ENCODE results near the gene DNASE1. TPM values are rescaled to one million over a fixed set of nuclear protein-coding genes. Genes with fewer than 3 reads are reported as not detected.

Gene DNASE1
- polyA plus RNA-seq, 1 experiment, result 10.9 TPM

GRCh38 chr16:3669082-3669481, 14.6 kb downstream of the DNASE1 start:
- DNase-seq (ENCODE audit: low read depth), result no peak
- no peak overlapping the region for H3K4me3 ChIP-seq (ENCODE audit: low read depth, low read length)
- TF ChIP-seq, protein P1, sequence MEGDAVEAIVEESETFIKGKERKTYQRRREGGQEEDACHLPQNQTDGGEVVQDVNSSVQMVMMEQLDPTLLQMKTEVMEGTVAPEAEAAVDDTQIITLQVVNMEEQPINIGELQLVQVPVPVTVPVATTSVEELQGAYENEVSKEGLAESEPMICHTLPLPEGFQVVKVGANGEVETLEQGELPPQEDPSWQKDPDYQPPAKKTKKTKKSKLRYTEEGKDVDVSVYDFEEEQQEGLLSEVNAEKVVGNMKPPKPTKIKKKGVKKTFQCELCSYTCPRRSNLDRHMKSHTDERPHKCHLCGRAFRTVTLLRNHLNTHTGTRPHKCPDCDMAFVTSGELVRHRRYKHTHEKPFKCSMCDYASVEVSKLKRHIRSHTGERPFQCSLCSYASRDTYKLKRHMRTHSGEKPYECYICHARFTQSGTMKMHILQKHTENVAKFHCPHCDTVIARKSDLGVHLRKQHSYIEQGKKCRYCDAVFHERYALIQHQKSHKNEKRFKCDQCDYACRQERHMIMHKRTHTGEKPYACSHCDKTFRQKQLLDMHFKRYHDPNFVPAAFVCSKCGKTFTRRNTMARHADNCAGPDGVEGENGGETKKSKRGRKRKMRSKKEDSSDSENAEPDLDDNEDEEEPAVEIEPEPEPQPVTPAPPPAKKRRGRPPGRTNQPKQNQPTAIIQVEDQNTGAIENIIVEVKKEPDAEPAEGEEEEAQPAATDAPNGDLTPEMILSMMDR (IDR thresholded peaks at IDR 0.05; ENCODE audit: insufficient read depth, low read depth, low read length), result no peak
- peaks cover 28% of the 10 kb centered on the region for H3K36me3 ChIP-seq (ENCODE audit: control insufficient read depth, insufficient read depth, low read length)
- CTCF ChIA-PET, result no interaction called here
- POLR2A ChIA-PET, result no interaction called here
- no peaks in the 10 kb centered on the region for H3K27me3 ChIP-seq (ENCODE audit: control insufficient read depth, insufficient read depth, low read length)

GRCh38 chr16:3670711-3671110, 16.2 kb downstream of the DNASE1 start:
- ChIA-PET POLR2A (no interaction called here), CTCF (interaction anchor here (0.8 kb wide), 1 partner anchor 12 kb away, joined by 3 read pairs; no protein-coding TSS in a partner anchor)
- TF ChIP-seq, protein P1 (IDR thresholded peaks at IDR 0.05; ENCODE audit: insufficient read depth, low read depth, low read length), result no peak
- Histone ChIP-seq H3K27me3 (ENCODE audit: control insufficient read depth, insufficient read depth, low read length) (no peaks in the 10 kb centered on the region), H3K4me3 (ENCODE audit: low read depth, low read length) (no peak overlapping the region), H3K36me3 (ENCODE audit: control insufficient read depth, insufficient read depth, low read length) (peaks cover 37% of the 10 kb centered on the region)
- no peak for DNase-seq (ENCODE audit: low read depth)

DNA sequence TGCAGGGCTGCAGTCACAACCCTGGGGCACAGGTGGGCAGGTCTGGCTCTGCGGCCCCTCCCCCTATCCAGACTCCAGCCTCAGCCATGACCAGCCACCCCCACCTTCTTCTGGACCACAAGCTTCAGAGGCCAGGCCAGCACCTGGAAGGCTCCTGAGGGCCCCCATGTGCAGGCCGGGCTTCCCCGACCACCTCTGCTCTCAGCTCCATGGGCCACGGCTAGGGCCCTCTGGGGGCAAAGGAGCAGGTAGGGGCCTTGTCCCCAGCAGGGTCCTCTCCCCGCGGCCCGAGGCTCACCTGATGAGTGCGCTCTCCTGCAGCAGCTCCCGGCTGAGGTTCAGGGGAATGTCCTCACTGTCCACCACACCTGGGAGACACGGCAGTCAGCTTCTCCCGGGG, 16.9 kb downstream of the DNASE1 start:
- ChIA-PET POLR2A (no interaction called here), CTCF (interaction anchor here (0.8 to 1.1 kb wide), 2 partner anchors 12 to 13 kb away, joined by 3 read pairs; no protein-coding TSS in a partner anchor)
- no peak for DNase-seq (ENCODE audit: low read depth)
- TF ChIP-seq, protein P1 (IDR thresholded peaks at IDR 0.05; ENCODE audit: insufficient read depth, low read depth, low read length), result no peak
- Histone ChIP-seq H3K4me3 (ENCODE audit: low read depth, low read length) (no peak overlapping the region), H3K36me3 (ENCODE audit: control insufficient read depth, insufficient read depth, low read length) (peaks cover 39% of the 10 kb centered on the region), H3K27me3 (ENCODE audit: control insufficient read depth, insufficient read depth, low read length) (no peaks in the 10 kb centered on the region)

DNA sequence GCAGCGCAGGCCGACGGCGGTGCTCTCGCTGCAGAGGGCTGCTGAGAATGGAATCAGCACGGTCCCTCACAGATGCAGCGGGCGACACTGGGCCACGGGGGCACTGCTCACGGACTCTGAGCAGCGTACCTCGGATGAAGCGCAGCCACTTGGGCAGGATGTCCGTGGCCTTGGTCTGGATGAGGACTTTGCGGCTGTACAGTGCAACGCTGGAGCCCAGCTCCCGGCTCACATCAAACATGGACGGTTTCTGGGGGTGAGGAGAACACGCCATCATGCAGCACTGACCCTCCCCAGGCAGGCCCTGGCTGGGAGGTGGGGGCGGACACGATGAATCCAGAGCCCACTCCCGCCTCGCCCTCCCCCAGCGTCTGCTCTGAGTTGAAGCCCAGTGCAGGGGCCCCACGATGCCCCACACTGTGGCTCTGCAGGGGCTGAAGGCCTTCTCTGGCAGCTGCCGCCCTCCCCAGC, 18.1 kb downstream of the DNASE1 start:
- H3K27me3 ChIP-seq (ENCODE audit: control insufficient read depth, insufficient read depth, low read length), result no peaks in the 10 kb centered on the region
- no peak for DNase-seq (ENCODE audit: low read depth)
- TF ChIP-seq, protein P1 (IDR thresholded peaks at IDR 0.05; ENCODE audit: insufficient read depth, low read depth, low read length), result no peak
- peaks cover 35% of the 10 kb centered on the region for H3K36me3 ChIP-seq (ENCODE audit: control insufficient read depth, insufficient read depth, low read length)
- no peak overlapping the region for H3K4me3 ChIP-seq (ENCODE audit: low read depth, low read length)
- ChIA-PET CTCF (no interaction called here), POLR2A (no interaction called here)

- TF ChIP-seq, protein P1 (IDR thresholded peaks at IDR 0.05; ENCODE audit: insufficient read depth, low read depth, low read length), result no peak
- H3K4me3 ChIP-seq (ENCODE audit: low read depth, low read length), result no peak overlapping the region
- H3K27me3 ChIP-seq (ENCODE audit: control insufficient read depth, insufficient read depth, low read length), result no peaks in the 10 kb centered on the region
- ChIA-PET POLR2A (no interaction called here), CTCF (no interaction called here)
- no peak for DNase-seq (ENCODE audit: low read depth)
- peaks cover 35% of the 10 kb centered on the region for H3K36me3 ChIP-seq (ENCODE audit: control insufficient read depth, insufficient read depth, low read length)
These were observed 18.7 kb downstream of the DNASE1 start for GRCh38 chr16:3673201-3673600.

Data from BJ (cell line).